Heart left ventricle (tissue), 16 donors: ENCODE measurements around the gene ZNF770. TPM values are rescaled to one million over a fixed set of nuclear protein-coding genes. Genes with fewer than 3 reads are reported as not detected.
A peak's percentile ranks its signal among the peaks of the same experiment; 100 is the strongest.

Experiments
- ATAC-seq, 4 donors: fragments of 200-7000 bp; cut with Tn5 transposase; one replicate each; pipeline ENCODE4 v1.9.1; 2020 to 2022; ENCODE audit warnings: moderate library complexity in 4 of 4, mild to moderate bottlenecking in 3 of 4, moderate number of reproducible peaks in 1 of 4
- DNase-seq, 5 donors: peaks; one replicate each; pipeline ENCODE4 v3.0.0-alpha.2; 2020
- H3K27ac ChIP-seq, 12 donors: fragments of 200-600 bp; sonication (generic) in 4 of 12; one replicate each; pipeline versions ENCODE4 v1.5.0 to v1.8.0; 2016 to 2022; ENCODE audit warnings: mild to moderate bottlenecking in 2 of 12
- H3K27me3 ChIP-seq, 9 donors: fragments of 200-600 bp; sonication (generic) in 2 of 9; one replicate each; pipeline versions ENCODE4 v1.5.1 to v1.8.0; 2016 to 2022; ENCODE audit warnings: mild to moderate bottlenecking in 3 of 9
- H3K36me3 ChIP-seq, 9 donors: fragments of 200-600 bp; sonication (generic) in 2 of 9; one replicate each; pipeline versions ENCODE4 v1.5.0 to v1.8.0; 2018 to 2022; ENCODE audit warnings: mild to moderate bottlenecking in 2 of 9
- H3K4me1 ChIP-seq, 12 donors: fragments of 200-600 bp; sonication (generic) in 4 of 12; one replicate each; pipeline versions ENCODE4 v1.5.0 to v1.8.0; 2016 to 2022; ENCODE audit warnings: mild to moderate bottlenecking in 3 of 12
- H3K4me3 ChIP-seq, 12 donors: fragments of 200-600 bp; sonication (generic) in 4 of 12; one replicate each; pipeline versions ENCODE4 v1.5.0 to v1.8.0; 2017 to 2022; ENCODE audit warnings: mild to moderate bottlenecking in 9 of 12, moderate library complexity in 4 of 12
- H3K9me3 ChIP-seq, 12 donors: fragments of 200-600 bp; sonication (generic) in 4 of 12; one replicate each; pipeline versions ENCODE4 v1.5.0 to v1.8.0; 2016 to 2022; ENCODE audit warnings: mild to moderate bottlenecking in 1 of 12
- CTCF ChIP-seq, 12 donors: fragments of 200-600 bp; sonication (generic) in 4 of 12; IDR thresholded peaks; one replicate each; pipeline versions ENCODE4 v1.5.0 to v1.8.0; 2018 to 2022; ENCODE audit warnings: antibody characterized with exemption in 12 of 12, mild to moderate bottlenecking in 5 of 12
- POLR2A ChIP-seq, 2 donors: fragments of 450-650 bp; IDR thresholded peaks; one replicate each; pipeline ENCODE4 v1.6.1; 2017; ENCODE audit warnings: antibody characterized with exemption in 2 of 2, mild to moderate bottlenecking in 2 of 2, moderate library complexity in 2 of 2
- WGBS, 4 donors: extraction: QIAGEN DNeasy Blood & Tissue Kit in 2 of 4; methylation state at CpG; one replicate each; pipeline versions ENCODE4 v1.1.5 to v1.1.7; 2013 to 2018; 5-methylcytosine and 5-hydroxymethylcytosine counted together
- intact Hi-C, 10 donors: fragments of 100-400 bp; cut with DNase I; formaldehyde crosslinking; loops; one replicate each; pipeline versions ENCODE4 v1.11.1 to v1.14.2; 2022
- polyA plus RNA-seq, 2 donors: library from polyadenylated mRNA; stranded (reverse); fragments of 200-250 nt; gene quantifications; one replicate each; pipeline ENCODE4 v1.2.3, GENCODE V29; 2013
- total RNA-seq, 9 donors: library from RNA; depleted of rRNA in 2 of 9; stranded (reverse); fragments of >200 nt in 2 of 9; fragmentation: NEBNext Ultra II Directional in 3 of 9; extraction: Animal tissue kit (Norgen Biotek cat#: 25700) in 3 of 9; gene quantifications; one replicate each; pipeline versions ENCODE4 v1.1.0 to v1.2.4, GENCODE V29; 2016 to 2023
- donor health status: ischemic (EF 13 %, LVEDD 7.1; RV severe dilation, severe dysfunction).
- donor health status: healthy with polysubstance abuse.
- donor health status: DM: no; HTN: yes; CAD: no.
- donor health status: DM: no; HTN: no; CAD: no.
- donor health status: ischemic (EF 25% LVEDD 6.9; RV normal size, moderate dysfunction).
- donor health status: ischemic (EF 25% LVEDD 5.7; RV mildly dilated, moderate dysfunction).
- donor health status: healthy.
- donor health status: DM: yes; HTN: yes; CAD: no.
- donor health status: ischemic (EF 35%, LVEDD 5.7; RV mildly dilated, moderate dysfunction).
- donor health status: nonischemic (EF 11% LVEDD 7.7; RV severe dilation, severe dysfunction).
- donor health status: DM: yes; HTN: yes; CAD: no.
- donor health status: PGD.
- donor health status: ischemic (EF 29% LVEDD 5.4; RV normal size, mild dysfunction).
- donor health status: nonischemic (EF 23%, LVEDD 6.1; RV moderate dilation, normal function).

ZNF770 gene
- total and polyA plus RNA-seq, 11 donors = 14.5 to 44.7 (median 36.3) TPM

- Histone ChIP-seq H3K27ac (no peak overlapping the region), H3K4me1 (peaks cover 0 to 11% (median 0%) of the 10 kb centered on the region in 12 donors), H3K9me3 (no peaks in the 10 kb centered on the region), H3K27me3 (no peaks in the 10 kb centered on the region), H3K36me3 (no peaks in the 10 kb centered on the region), H3K4me3 (no peak overlapping the region)
- no peak for DNase-seq
- ATAC-seq = no peak
- intact Hi-C loops = no loop called here
- 89 to 97% (median 93%) methylated on average over 2 of the region's 2 CpGs for WGBS, 4 donors
- TF ChIP-seq POLR2A (IDR thresholded peaks at IDR 0.05) = no peak
- no peak for TF ChIP-seq CTCF (IDR thresholded peaks at IDR 0.05)
These were observed 19.3 kb upstream of the ZNF770 start for GRCh38 chr15:35007397-35007796.

GRCh38 chr15:35005933-35006332, 17.8 kb upstream of the ZNF770 start:
- ATAC-seq (no peak), DNase-seq (no peak)
- Histone ChIP-seq H3K4me3 (no peak overlapping the region), H3K27ac (no peak overlapping the region), H3K36me3 (no peaks in the 10 kb centered on the region), H3K4me1 (peaks cover 0 to 11% (median 0%) of the 10 kb centered on the region in 12 donors), H3K27me3 (no peaks in the 10 kb centered on the region), H3K9me3 (no peaks in the 10 kb centered on the region)
- intact Hi-C loops = no loop called here
- TF ChIP-seq CTCF (IDR thresholded peaks at IDR 0.05) = no peak
- no peak for TF ChIP-seq POLR2A (IDR thresholded peaks at IDR 0.05)
- WGBS, 4 donors = 89 to 93% (median 92%) methylated on average over 6 of the region's 6 CpGs

- Histone ChIP-seq H3K36me3 (no peaks in the 10 kb centered on the region), H3K27ac (peak overlapping the region in 1 of 12 donors; percentile 43), H3K4me3 (no peak overlapping the region), H3K9me3 (no peaks in the 10 kb centered on the region), H3K27me3 (no peaks in the 10 kb centered on the region), H3K4me1 (peaks cover 0 to 11% (median 0%) of the 10 kb centered on the region in 12 donors)
- ATAC-seq (peak; percentile 77 to 88 (median 84)), DNase-seq (peak in 4 of 5 donors; percentile 29 to 49 (median 36))
- WGBS, 4 donors = 18 to 21% (median 19%) methylated on average over 3 of the region's 3 CpGs
- TF ChIP-seq CTCF (IDR thresholded peaks at IDR 0.05) (no peak), POLR2A (IDR thresholded peaks at IDR 0.05) (no peak)
- intact Hi-C loops = no loop called here
These were observed 15.8 kb upstream of the ZNF770 start for GRCh38 chr15:35003928-35004327.

- DNase-seq = peak in 1 of 5 donors; percentile 20
- Histone ChIP-seq H3K27ac (no peak overlapping the region), H3K36me3 (no peaks in the 10 kb centered on the region), H3K4me3 (no peak overlapping the region), H3K9me3 (no peaks in the 10 kb centered on the region), H3K27me3 (no peaks in the 10 kb centered on the region), H3K4me1 (peaks cover 0 to 11% (median 0%) of the 10 kb centered on the region in 12 donors)
- intact Hi-C loops = no loop called here
- TF ChIP-seq CTCF (IDR thresholded peaks at IDR 0.05) (no peak), POLR2A (IDR thresholded peaks at IDR 0.05) (no peak)
- WGBS, 4 donors = 11 to 30% (median 28%) methylated on average over 1 of the region's 1 CpG
- ATAC-seq = peak in 2 of 4 donors; percentile 57
These were observed 12.4 kb upstream of the ZNF770 start for GRCh38 chr15:35000511-35000910.
